Measurements from ENCODE around the gene ATP7B. TPM values are rescaled to one million over a fixed set of nuclear protein-coding genes. Genes with fewer than 3 reads are reported as not detected.

Gene ATP7B
- total RNA-seq, 1 donor from 2014 or later = 11.2 TPM

- Histone ChIP-seq H3K36me3 (ENCODE audit: control insufficient read depth, insufficient read depth, low read length) (no peaks in the 10 kb centered on the region), H3K27me3 (ENCODE audit: control insufficient read depth, insufficient read depth, low read length) (no peaks in the 10 kb centered on the region), H3K4me3 (ENCODE audit: low read depth, low read length) (no peak overlapping the region)
- no peak for DNase-seq (ENCODE audit: low read depth)
- no peak for TF ChIP-seq CTCF (IDR thresholded peaks at IDR 0.05; ENCODE audit: insufficient read depth, low read length, poor library complexity, severe bottlenecking)
These were observed 73.6 kb downstream of the ATP7B start for GRCh38 chr13:51937320-51938290.

DNA sequence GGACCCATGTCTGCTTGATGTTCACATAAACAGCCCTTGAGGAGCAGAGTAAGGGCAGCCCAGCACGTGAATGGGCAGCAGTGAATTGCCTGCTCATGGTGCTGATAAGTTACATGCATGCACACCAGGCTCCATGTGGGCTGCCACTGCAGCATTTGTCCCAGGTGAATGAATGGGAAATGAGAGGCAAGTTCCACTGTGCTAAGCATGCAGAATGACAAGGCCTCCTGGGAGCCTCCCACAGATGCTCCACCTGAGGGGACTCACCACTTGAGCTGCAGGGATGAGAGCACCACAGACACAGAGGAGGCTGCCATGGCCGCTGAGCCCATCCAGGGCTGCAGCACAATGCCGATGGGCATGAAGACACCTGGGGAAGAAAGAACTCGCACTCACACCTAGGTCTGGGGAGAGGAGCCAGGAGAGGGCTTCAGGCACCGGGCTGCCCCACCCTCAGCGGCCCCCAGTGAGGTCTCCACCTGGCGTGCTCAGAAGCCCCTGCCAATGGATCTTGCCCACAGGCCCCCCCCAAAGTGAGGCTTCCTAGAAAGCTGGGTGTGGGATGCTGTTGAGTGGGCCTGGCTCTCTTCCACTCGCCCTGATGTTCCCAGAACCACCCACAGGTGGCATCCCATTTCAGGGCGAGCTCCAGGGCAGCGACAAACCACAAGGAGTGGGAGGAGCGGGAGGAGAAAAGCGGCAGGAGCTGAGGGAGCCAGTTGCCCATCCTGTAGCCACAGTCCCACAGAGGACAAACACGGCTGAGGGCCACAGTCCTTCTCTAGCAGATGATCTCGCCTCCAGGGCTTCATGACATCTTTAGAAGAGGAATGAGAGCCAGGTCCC, 75.7 kb downstream of the ATP7B start:
- H3K27me3 ChIP-seq (ENCODE audit: control insufficient read depth, insufficient read depth, low read length) = no peaks in the 10 kb centered on the region
- no peak for DNase-seq (ENCODE audit: low read depth)
- TF ChIP-seq CTCF (IDR thresholded peaks at IDR 0.05; ENCODE audit: insufficient read depth, low read length, poor library complexity, severe bottlenecking) = peak; percentile 51
- H3K36me3 ChIP-seq (ENCODE audit: control insufficient read depth, insufficient read depth, low read length) = no peaks in the 10 kb centered on the region
- no peak overlapping the region for H3K4me3 ChIP-seq (ENCODE audit: low read depth, low read length)

GRCh38 chr13:51934461-51935087, 76.7 kb downstream of the ATP7B start:
- no peak for DNase-seq (ENCODE audit: low read depth)
- no peaks in the 10 kb centered on the region for H3K36me3 ChIP-seq (ENCODE audit: control insufficient read depth, insufficient read depth, low read length)
- TF ChIP-seq CTCF (IDR thresholded peaks at IDR 0.05; ENCODE audit: insufficient read depth, low read length, poor library complexity, severe bottlenecking) = no peak
- H3K4me3 ChIP-seq (ENCODE audit: low read depth, low read length) = no peak overlapping the region
- no peaks in the 10 kb centered on the region for H3K27me3 ChIP-seq (ENCODE audit: control insufficient read depth, insufficient read depth, low read length)

- Histone ChIP-seq H3K36me3 (ENCODE audit: control insufficient read depth, insufficient read depth, low read length) (no peaks in the 10 kb centered on the region), H3K4me3 (ENCODE audit: low read depth, low read length) (no peak overlapping the region), H3K27me3 (ENCODE audit: control insufficient read depth, insufficient read depth, low read length) (no peaks in the 10 kb centered on the region)
- DNase-seq (ENCODE audit: low read depth) = no peak
- no peak for TF ChIP-seq CTCF (IDR thresholded peaks at IDR 0.05; ENCODE audit: insufficient read depth, low read length, poor library complexity, severe bottlenecking)
These were observed 77.7 kb downstream of the ATP7B start for GRCh38 chr13:51933466-51934058.

GRCh38 chr13:51932231-51932630, 79.0 kb downstream of the ATP7B start:
- no peak for DNase-seq (ENCODE audit: low read depth)
- H3K4me3 ChIP-seq (ENCODE audit: low read depth, low read length) = no peak overlapping the region
- TF ChIP-seq CTCF (IDR thresholded peaks at IDR 0.05; ENCODE audit: insufficient read depth, low read length, poor library complexity, severe bottlenecking) = no peak
- H3K36me3 ChIP-seq (ENCODE audit: control insufficient read depth, insufficient read depth, low read length) = no peaks in the 10 kb centered on the region
- no peaks in the 10 kb centered on the region for H3K27me3 ChIP-seq (ENCODE audit: control insufficient read depth, insufficient read depth, low read length)

All from kidney epithelial cell (primary cell).